Esophagus (tissue), 2 donors: Measurements from ENCODE around the gene CEP104. TPM values are rescaled to one million over a fixed set of nuclear protein-coding genes. Genes with fewer than 3 reads are reported as not detected.

Source experiments
- H3K27ac ChIP-seq, 2 donors: one replicate each; pipeline ENCODE4 v1.5.1; 2013; ENCODE audit warnings: low read depth in 2 of 2, mild to moderate bottlenecking in 2 of 2, inconsistent platforms in 1 of 2, low read length in 1 of 2, moderate library complexity in 1 of 2
- H3K27me3 ChIP-seq, 2 donors: one replicate each; pipeline ENCODE4 v1.6.1; 2013; ENCODE audit warnings: low read length in 2 of 2, control low read depth in 1 of 2, mild to moderate bottlenecking in 1 of 2; ENCODE audit not compliant: insufficient read depth in 2 of 2, control insufficient read depth in 1 of 2
- H3K36me3 ChIP-seq, 2 donors: one replicate each; pipeline ENCODE4 v1.6.1; 2013; ENCODE audit warnings: low read length in 1 of 2; ENCODE audit not compliant: control insufficient read depth in 2 of 2, insufficient read depth in 2 of 2
- H3K4me1 ChIP-seq, 2 donors: one replicate each; pipeline ENCODE4 v1.6.1; 2013; ENCODE audit warnings: low read length in 1 of 2; ENCODE audit not compliant: control insufficient read depth in 2 of 2, insufficient read depth in 2 of 2
- H3K4me3 ChIP-seq, 2 donors: one replicate each; pipeline ENCODE4 v1.5.1; 2013; ENCODE audit warnings: low read length in 2 of 2, mild to moderate bottlenecking in 2 of 2, low read depth in 1 of 2, moderate library complexity in 1 of 2
- H3K9me3 ChIP-seq, 2 donors: one replicate each; pipeline ENCODE4 v1.6.1; 2013; ENCODE audit warnings: mild to moderate bottlenecking in 2 of 2, low read depth in 1 of 2, low read length in 1 of 2, moderate library complexity in 1 of 2; ENCODE audit not compliant: control insufficient read depth in 2 of 2, insufficient read depth in 1 of 2
- WGBS, 2 donors: extraction: QIAGEN DNeasy Blood & Tissue Kit; methylation state at CpG; one replicate each; pipeline ENCODE4 v1.1.7; 2013; 5-methylcytosine and 5-hydroxymethylcytosine counted together
- polyA plus RNA-seq, 2 donors: library from polyadenylated mRNA; stranded (reverse); fragments of 200-250 nt; gene quantifications; one replicate each; pipeline ENCODE4 v1.2.3, GENCODE V29; 2013
- donor health status: healthy with polysubstance abuse.
- donor health status: Bipolar disorder and iron deficiency.

The CEP104 gene
- polyA plus RNA-seq, 2 donors: 6.6 to 7.0 TPM

GRCh38 chr1:3777647-3778589 lies 79.1 kb downstream of the CEP104 start:
- Histone ChIP-seq H3K36me3 (peaks cover 7 to 42% of the 10 kb centered on the region in 2 donors), H3K4me3 (no peak overlapping the region), H3K4me1 (peaks cover 3 to 25% of the 10 kb centered on the region in 2 donors), H3K27ac (no peak overlapping the region), H3K27me3 (no peaks in the 10 kb centered on the region), H3K9me3 (no peaks in the 10 kb centered on the region)
- whole genome bisulfite sequencing, 2 donors: 77 to 79% methylated on average over 20 of the region's 20 CpGs

- Histone ChIP-seq H3K27ac (no peak overlapping the region), H3K4me3 (no peak overlapping the region), H3K36me3 (peaks cover 4 to 35% of the 10 kb centered on the region in 2 donors), H3K27me3 (no peaks in the 10 kb centered on the region), H3K4me1 (peaks cover 3 to 29% of the 10 kb centered on the region in 2 donors), H3K9me3 (no peaks in the 10 kb centered on the region)
- 43 to 61% methylated on average over 10 of the region's 10 CpGs for WGBS, 2 donors
Observed at GRCh38 chr1:3777078-3777547, 79.9 kb downstream of the CEP104 start.

- 58 to 63% methylated on average over 21 of the region's 21 CpGs for WGBS, 2 donors
- H3K27ac ChIP-seq: no peak overlapping the region
- peak overlapping the region in 1 of 2 donors; percentile 7 for H3K4me3 ChIP-seq
- no peaks in the 10 kb centered on the region for H3K9me3 ChIP-seq
- no peaks in the 10 kb centered on the region for H3K27me3 ChIP-seq
- peaks cover 4 to 30% of the 10 kb centered on the region in 2 donors for H3K36me3 ChIP-seq
- H3K4me1 ChIP-seq: peaks cover 7 to 33% of the 10 kb centered on the region in 2 donors
Observed at GRCh38 chr1:3776231-3776961, 80.6 kb downstream of the CEP104 start.

- 33 to 35% methylated on average over 27 of the region's 27 CpGs for WGBS, 2 donors
- Histone ChIP-seq H3K27ac (no peak overlapping the region), H3K4me3 (peak overlapping the region in 1 of 2 donors; percentile 7), H3K27me3 (no peaks in the 10 kb centered on the region), H3K9me3 (no peaks in the 10 kb centered on the region), H3K36me3 (peaks cover 4 to 24% of the 10 kb centered on the region in 2 donors), H3K4me1 (peaks cover 7 to 33% of the 10 kb centered on the region in 2 donors)
Observed at GRCh38 chr1:3775490-3776230, 81.4 kb downstream of the CEP104 start.

GRCh38 chr1:3774946-3775489 lies 82.0 kb downstream of the CEP104 start:
- Histone ChIP-seq H3K4me3 (no peak overlapping the region), H3K27me3 (no peaks in the 10 kb centered on the region), H3K27ac (no peak overlapping the region), H3K9me3 (no peaks in the 10 kb centered on the region), H3K36me3 (peaks cover 2 to 18% of the 10 kb centered on the region in 2 donors), H3K4me1 (peaks cover 7 to 33% of the 10 kb centered on the region in 2 donors)
- WGBS, 2 donors: 56 to 63% methylated on average over 17 of the region's 17 CpGs

GRCh38 chr1:3774276-3774945 lies 82.6 kb downstream of the CEP104 start:
- Histone ChIP-seq H3K4me3 (no peak overlapping the region), H3K9me3 (no peaks in the 10 kb centered on the region), H3K27ac (no peak overlapping the region), H3K4me1 (peaks cover 7 to 33% of the 10 kb centered on the region in 2 donors), H3K36me3 (peaks cover 0 to 12% of the 10 kb centered on the region in 2 donors), H3K27me3 (no peaks in the 10 kb centered on the region)
- WGBS, 2 donors: 79 to 83% methylated on average over 19 of the region's 19 CpGs

GRCh38 chr1:3773572-3774275 lies 83.3 kb downstream of the CEP104 start:
- Histone ChIP-seq H3K27me3 (no peaks in the 10 kb centered on the region), H3K27ac (no peak overlapping the region), H3K4me3 (no peak overlapping the region), H3K9me3 (no peaks in the 10 kb centered on the region), H3K4me1 (peaks cover 7 to 33% of the 10 kb centered on the region in 2 donors), H3K36me3 (peaks cover 0 to 5% of the 10 kb centered on the region in 2 donors)
- WGBS, 2 donors: 69 to 71% methylated on average over 16 of the region's 16 CpGs

- no peaks in the 10 kb centered on the region for H3K9me3 ChIP-seq
- peak within 1 kb of the TSS; percentile 34 to 54 for H3K4me3 ChIP-seq
- H3K27ac ChIP-seq: peak within 1 kb of the TSS; percentile 28 to 34
- peaks cover 7 to 33% of the 10 kb centered on the region in 2 donors for H3K4me1 ChIP-seq
- no peaks in the 10 kb centered on the region for H3K27me3 ChIP-seq
- 13% methylated on average over 48 to 55 of the region's 55 CpGs for WGBS, 2 donors
- no peaks in the 10 kb centered on the region for H3K36me3 ChIP-seq
Observed at GRCh38 chr1:3772715-3773571, 84.1 kb downstream of the CEP104 start, which contains the start of gene SMIM1. SMIM1 (plus strand) TSS chr1:3772749; CDS start chr1:3775374, 2,625 bp downstream.
